Glutamatergic neuron (in vitro differentiated cells): ENCODE measurements around the gene MINDY3. TPM values are rescaled to one million over a fixed set of nuclear protein-coding genes. Genes with fewer than 3 reads are reported as not detected.
"Not testable (repeated sequence)": the region's sequence is repeated elsewhere in the genome, so short reads cannot be mapped to it uniquely, and the experiment has no call there.

Source experiments
- DNase-seq: peaks from one replicate; pipeline ENCODE4 v3.0.0; 2022
- H3K27ac Mint-ChIP-seq: one replicate; pipeline ENCODE4 v1.8.0; 2020; ENCODE audit warnings: mild to moderate bottlenecking, mixed read lengths, inconsistent platforms; ENCODE audit not compliant: unreplicated experiment
- H3K27me3 Mint-ChIP-seq: one replicate; pipeline ENCODE4 v1.8.0; 2020; ENCODE audit warnings: mild to moderate bottlenecking, moderate library complexity, mixed read lengths, inconsistent platforms; ENCODE audit not compliant: unreplicated experiment
- H3K36me3 Mint-ChIP-seq: one replicate; pipeline ENCODE4 v1.8.0; 2020; ENCODE audit warnings: mild to moderate bottlenecking, mixed read lengths, inconsistent platforms; ENCODE audit not compliant: unreplicated experiment
- H3K4me1 Mint-ChIP-seq: one replicate; pipeline ENCODE4 v1.8.0; 2020; ENCODE audit warnings: mild to moderate bottlenecking, low read depth, mixed read lengths, inconsistent platforms; ENCODE audit not compliant: unreplicated experiment
- H3K4me3 Mint-ChIP-seq: one replicate; pipeline ENCODE4 v1.8.0; 2020; ENCODE audit warnings: mild to moderate bottlenecking, mixed read lengths, inconsistent platforms; ENCODE audit not compliant: unreplicated experiment
- H3K9me3 Mint-ChIP-seq: one replicate; pipeline ENCODE4 v1.8.0; 2020; ENCODE audit warnings: mild to moderate bottlenecking, moderate library complexity, mixed read lengths, inconsistent platforms; ENCODE audit not compliant: unreplicated experiment
- CTCF ChIP-seq: fragments of 200-600 bp; sonication (generic); IDR thresholded peaks from one replicate; pipeline ENCODE4 v1.5.0; 2021; ENCODE audit not compliant: partially characterized antibody, unreplicated experiment
- total RNA-seq: library from RNA; stranded (reverse); fragmentation: NEBNext Ultra II Directional; extraction: Animal tissue kit (Norgen Biotek cat#: 25700); gene quantifications from one replicate; pipeline ENCODE4 v1.2.1, GENCODE V29; 2021; ENCODE audit not compliant: unreplicated experiment

MINDY3 gene
- total RNA-seq, 1 donor from 2014 or later: 45.6 TPM

GRCh38 chr10:15783941-15784636 lies 76.2 kb downstream of the MINDY3 start:
- Mint-ChIP-seq H3K27me3 (no peaks in the 10 kb centered on the region), H3K27ac (no peak overlapping the region), H3K9me3 (peaks cover 2% of the 10 kb centered on the region), H3K36me3 (no peaks in the 10 kb centered on the region), H3K4me1 (peaks cover 4% of the 10 kb centered on the region), H3K4me3 (no peak overlapping the region)
- no peak for TF ChIP-seq CTCF
- DNase-seq: no peak

DNA sequence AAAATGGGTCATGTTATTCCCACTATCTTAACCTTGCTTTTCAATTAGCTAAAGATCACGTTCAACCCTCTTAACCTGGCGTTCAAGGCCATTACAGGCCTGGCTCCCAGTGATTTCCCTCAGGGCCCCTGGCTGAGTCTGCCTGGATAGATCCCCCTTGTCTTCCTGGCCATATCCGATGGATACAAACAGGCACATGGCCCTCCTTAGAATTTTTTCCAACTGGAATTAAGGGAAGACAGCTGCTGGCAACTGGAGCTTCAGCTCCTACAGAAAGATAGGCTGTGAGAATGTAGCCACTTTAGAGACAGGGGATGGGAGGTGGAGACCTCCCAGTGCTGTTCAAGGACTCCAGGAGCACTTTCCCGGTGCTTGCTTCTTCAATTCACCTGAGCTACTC lies 77.5 kb downstream of the MINDY3 start:
- H3K36me3 Mint-ChIP-seq: peaks cover 2% of the 10 kb centered on the region
- no peak overlapping the region for H3K4me3 Mint-ChIP-seq
- no peak for DNase-seq
- H3K27ac Mint-ChIP-seq: no peak overlapping the region
- H3K4me1 Mint-ChIP-seq: peaks cover 4% of the 10 kb centered on the region
- H3K27me3 Mint-ChIP-seq: no peaks in the 10 kb centered on the region
- TF ChIP-seq CTCF: no peak
- peaks cover 2% of the 10 kb centered on the region for H3K9me3 Mint-ChIP-seq

- Mint-ChIP-seq H3K4me3 (no peak overlapping the region), H3K27me3 (no peaks in the 10 kb centered on the region), H3K36me3 (peaks cover 5% of the 10 kb centered on the region), H3K4me1 (peaks cover 4% of the 10 kb centered on the region), H3K27ac (no peak overlapping the region), H3K9me3 (no peaks in the 10 kb centered on the region)
- DNase-seq: no peak
- no peak for TF ChIP-seq CTCF
Observed at GRCh38 chr10:15781381-15781960, 78.8 kb downstream of the MINDY3 start.

DNA sequence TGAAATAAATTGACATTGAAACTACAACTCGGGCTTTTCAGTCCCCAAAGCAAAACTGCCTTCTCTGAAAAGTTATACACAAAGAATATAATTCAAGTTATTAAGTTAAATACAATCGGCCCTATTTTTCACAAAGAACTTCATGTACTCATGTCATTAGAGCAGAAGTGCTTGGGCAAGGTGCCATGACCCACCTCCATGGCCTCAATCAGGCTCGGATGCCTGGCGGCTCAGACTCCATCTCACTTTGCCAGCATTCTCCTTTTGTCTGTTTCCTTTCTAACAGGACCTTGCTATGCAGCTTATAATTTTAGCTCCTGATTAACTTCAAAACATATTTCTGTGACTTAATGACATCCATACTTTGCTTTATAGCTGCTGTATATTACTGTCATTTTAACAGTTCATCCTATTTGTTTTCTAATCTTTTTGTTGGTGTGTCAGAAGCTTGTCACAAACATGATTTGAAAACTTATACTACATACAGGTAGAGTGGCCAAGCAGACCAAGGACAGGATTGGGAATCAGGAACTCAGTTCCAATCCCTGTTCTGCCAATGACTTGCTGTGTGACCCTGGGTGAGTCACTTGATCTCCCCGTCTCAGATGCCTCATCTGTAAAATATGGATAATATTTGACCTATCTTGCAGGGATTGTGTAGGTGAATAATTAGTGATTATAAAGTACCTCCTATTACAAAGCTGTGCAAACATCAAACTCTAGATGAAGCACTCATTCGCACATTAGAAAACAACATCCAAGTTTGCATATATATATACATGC lies 79.8 kb downstream of the MINDY3 start:
- DNase-seq: no peak
- Mint-ChIP-seq H3K36me3 (peaks cover 12% of the 10 kb centered on the region), H3K27me3 (no peaks in the 10 kb centered on the region), H3K27ac (no peak overlapping the region), H3K4me1 (peaks cover 4% of the 10 kb centered on the region), H3K9me3 (no peaks in the 10 kb centered on the region), H3K4me3 (no peak overlapping the region)
- no peak for TF ChIP-seq CTCF

DNA sequence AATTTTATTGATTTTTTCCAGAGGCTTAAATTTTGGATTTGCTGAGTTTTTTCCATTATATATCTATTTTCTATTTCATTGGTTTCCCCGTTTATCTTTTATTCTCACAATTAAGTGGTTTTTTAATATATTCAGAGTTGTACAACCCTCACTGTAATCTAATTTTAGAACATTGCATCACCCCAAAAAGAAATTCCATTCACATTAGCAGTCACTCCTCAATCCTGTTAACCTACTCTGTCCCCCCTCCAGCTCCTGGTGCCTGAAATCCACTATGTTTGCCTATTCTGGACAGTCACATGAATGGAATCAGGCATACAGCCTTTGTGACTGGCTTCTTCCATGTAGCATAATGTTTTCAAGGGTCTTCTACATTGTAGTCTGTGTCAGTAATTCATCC lies 84.8 kb downstream of the MINDY3 start:
- Mint-ChIP-seq H3K9me3 (no peaks in the 10 kb centered on the region), H3K4me3 (no peak overlapping the region), H3K27me3 (no peaks in the 10 kb centered on the region), H3K4me1 (no peaks in the 10 kb centered on the region), H3K27ac (no peak overlapping the region), H3K36me3 (peaks cover 13% of the 10 kb centered on the region)
- no peak for DNase-seq
- no peak for TF ChIP-seq CTCF

- not testable (repeated sequence) for H3K27ac Mint-ChIP-seq, H3K27me3 Mint-ChIP-seq, H3K4me3 Mint-ChIP-seq, DNase-seq, H3K9me3 Mint-ChIP-seq, H3K4me1 Mint-ChIP-seq
- peaks cover 13% of the 10 kb centered on the region for H3K36me3 Mint-ChIP-seq
Observed at GRCh38 chr10:15774534-15774933, 85.8 kb downstream of the MINDY3 start.
